ENCODE data around the gene LRRC36.

DNA sequence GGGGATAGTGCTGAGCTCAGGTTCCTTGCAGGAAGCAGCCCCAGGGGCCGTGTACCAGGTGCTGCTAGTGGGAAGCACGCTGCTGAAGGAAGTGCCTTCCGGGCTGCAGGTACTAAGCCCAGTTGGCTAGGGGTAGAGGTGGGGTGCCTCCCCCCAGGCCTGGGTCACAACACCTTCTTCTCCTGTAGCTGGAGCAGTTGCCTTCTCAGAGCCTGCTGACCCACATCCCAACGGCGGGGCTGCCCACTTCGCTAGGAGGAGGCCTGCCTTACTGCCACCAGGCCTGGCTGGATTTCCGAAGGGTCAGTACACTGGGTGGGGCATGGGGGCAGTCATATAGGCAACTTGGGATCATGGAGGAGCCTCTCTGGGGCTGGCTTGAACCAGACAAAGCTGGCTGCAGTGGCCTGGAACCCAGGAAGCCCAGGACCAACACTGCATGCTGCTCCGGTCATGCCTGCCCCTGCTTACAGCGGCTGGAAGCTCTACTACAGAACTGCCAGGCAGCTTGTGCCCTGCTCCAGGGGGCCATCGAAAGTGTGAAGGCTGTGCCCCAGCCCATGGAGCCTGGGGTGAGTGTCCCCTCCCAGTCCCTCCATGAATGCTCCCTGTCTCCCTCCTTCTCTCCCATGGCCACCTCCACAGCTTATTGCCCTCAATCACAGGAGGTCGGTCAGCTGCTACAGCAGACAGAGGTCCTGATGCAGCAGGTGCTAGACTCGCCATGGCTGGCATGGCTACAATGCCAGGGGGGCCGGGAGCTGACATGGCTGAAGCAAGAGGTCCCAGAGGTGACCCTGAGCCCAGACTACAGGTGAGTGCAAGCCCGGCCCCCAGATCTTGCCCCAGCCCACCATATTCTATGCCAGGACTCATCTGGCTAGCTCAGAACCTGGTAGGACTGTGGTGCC is 44.8 kb upstream of the LRRC36 start:
- TF ChIP-seq ZNF674 (CRISPR knock-in tag; IDR thresholded peaks at IDR 0.05; ENCODE audit: low read depth) (no peak), ZNF703 (CRISPR knock-in tag; IDR thresholded peaks at IDR 0.05; ENCODE audit: borderline replicate concordance) (no peak), ZNF124 (CRISPR knock-in tag; IDR thresholded peaks at IDR 0.05) (no peak), SP1 (IDR thresholded peaks at IDR 0.05) (no peak), SP1 (CRISPR knock-in tag; IDR thresholded peaks at IDR 0.05) (no peak), MTF1 (CRISPR knock-in tag; IDR thresholded peaks at IDR 0.05) (no peak), NR2C2 (CRISPR knock-in tag; IDR thresholded peaks at IDR 0.05; ENCODE audit: borderline replicate concordance) (no peak), ZNF292 (CRISPR knock-in tag; IDR thresholded peaks at IDR 0.05; ENCODE audit: borderline replicate concordance, low read depth) (no peak), SETDB1 (CRISPR knock-in tag; IDR thresholded peaks at IDR 0.05; ENCODE audit: borderline replicate concordance) (no peak), SP2 (CRISPR knock-in tag; IDR thresholded peaks at IDR 0.05) (no peak), ZKSCAN5 (CRISPR knock-in tag; IDR thresholded peaks at IDR 0.05) (no peak)
- TF ChIP-seq, protein P1, sequence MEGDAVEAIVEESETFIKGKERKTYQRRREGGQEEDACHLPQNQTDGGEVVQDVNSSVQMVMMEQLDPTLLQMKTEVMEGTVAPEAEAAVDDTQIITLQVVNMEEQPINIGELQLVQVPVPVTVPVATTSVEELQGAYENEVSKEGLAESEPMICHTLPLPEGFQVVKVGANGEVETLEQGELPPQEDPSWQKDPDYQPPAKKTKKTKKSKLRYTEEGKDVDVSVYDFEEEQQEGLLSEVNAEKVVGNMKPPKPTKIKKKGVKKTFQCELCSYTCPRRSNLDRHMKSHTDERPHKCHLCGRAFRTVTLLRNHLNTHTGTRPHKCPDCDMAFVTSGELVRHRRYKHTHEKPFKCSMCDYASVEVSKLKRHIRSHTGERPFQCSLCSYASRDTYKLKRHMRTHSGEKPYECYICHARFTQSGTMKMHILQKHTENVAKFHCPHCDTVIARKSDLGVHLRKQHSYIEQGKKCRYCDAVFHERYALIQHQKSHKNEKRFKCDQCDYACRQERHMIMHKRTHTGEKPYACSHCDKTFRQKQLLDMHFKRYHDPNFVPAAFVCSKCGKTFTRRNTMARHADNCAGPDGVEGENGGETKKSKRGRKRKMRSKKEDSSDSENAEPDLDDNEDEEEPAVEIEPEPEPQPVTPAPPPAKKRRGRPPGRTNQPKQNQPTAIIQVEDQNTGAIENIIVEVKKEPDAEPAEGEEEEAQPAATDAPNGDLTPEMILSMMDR (CRISPR knock-in tag; IDR thresholded peaks at IDR 0.05) = no peak
